A549 (cell line): ENCODE measurements around the gene CNR1. TPM values are rescaled to one million over a fixed set of nuclear protein-coding genes. Genes with fewer than 3 reads are reported as not detected.

Experiments used
- ATAC-seq, 2 experiments: fragments of 200-7000 bp in 1 of 2; fragments of >200 bp in 1 of 2; cut with Nextera tagmentation in 1 of 2; cut with Tn5 transposase in 1 of 2; 3 replicates each; pipeline versions ENCODE4 v1.8.0 to v1.9.1; 2018 to 2020; ENCODE audit warnings: mild to moderate bottlenecking in 1 of 2, moderate library complexity in 1 of 2
- CTCF ChIA-PET: fragments of 300-600 bp; sonication (Branson Sonifier 250); formaldehyde crosslinking; extraction: SDS; loops from one replicate; lab custom pipeline; 2021; ENCODE audit warnings: antibody characterized with exemption, inconsistent platforms; lab: Yijun Ruan, JAX
- POLR2A ChIA-PET: fragments of 350-600 bp; formaldehyde crosslinking; extraction: SDS; loops from one replicate; lab custom pipeline; 2021; ENCODE audit warnings: antibody characterized with exemption, inconsistent platforms; lab: Yijun Ruan, JAX
- DNase-seq, 2 experiments: peaks; one replicate each; pipeline versions ENCODE4 v3.0.0 to v3.0.0-alpha.2; 2011 to 2016; ENCODE audit warnings: low read depth in 1 of 2, low spot score in 1 of 2
- FAIRE-seq: peaks from 2 replicates; lab custom pipeline; 2011; peaks lifted over from hg19 to GRCh38; lab: Jason Lieb, UNC
- H3K27ac ChIP-seq, 2 experiments: fragments of >200 bp; sonication (Bioruptor Twin); formaldehyde crosslinking; 3 replicates each; pipeline ENCODE4 v1.5.1; 2016 to 2017
- H3K4me1 ChIP-seq: fragments of >200 bp; sonication (Bioruptor Twin); formaldehyde crosslinking; 3 replicates; pipeline ENCODE4 v1.6.1; 2016
- H3K4me2 ChIP-seq: fragments of >200 bp; sonication (Bioruptor Twin); formaldehyde crosslinking; 3 replicates; pipeline ENCODE4 v1.6.1; 2016
- H3K4me3 ChIP-seq: fragments of >200 bp; sonication (Bioruptor Twin); formaldehyde crosslinking; 3 replicates; pipeline ENCODE4 v1.5.1; 2016
- H3K9me3 ChIP-seq: fragments of >200 bp; sonication (Bioruptor Twin); formaldehyde crosslinking; 3 replicates; pipeline ENCODE4 v1.6.1; 2016
- CBX2 ChIP-seq: fragments of 200-600 bp; sonication (generic); IDR thresholded peaks from 2 replicates; pipeline ENCODE4 v1.6.1; 2016; ENCODE audit warnings: low read depth, mild to moderate bottlenecking, borderline replicate concordance
- CBX8 ChIP-seq: fragments of 200-600 bp; sonication (generic); IDR thresholded peaks from 2 replicates; pipeline ENCODE4 v1.6.1; 2016
- CHD2 ChIP-seq: fragments of 150-350 bp; IDR thresholded peaks from 2 replicates; pipeline ENCODE4 v1.6.1; 2014; ENCODE audit warnings: low read length; ENCODE audit not compliant: partially characterized antibody
- FOSL2 ChIP-seq, 2 experiments: fragments of 450-650 bp in 1 of 2; fragments of >200 bp in 1 of 2; sonication (Bioruptor Twin) in 1 of 2; formaldehyde crosslinking; IDR thresholded peaks; 2 replicates each; pipeline versions ENCODE4 v1.5.0 to v1.6.1; 2016 to 2020; ENCODE audit warnings: mild to moderate bottlenecking in 1 of 2, moderate library complexity in 1 of 2
- FOXS1 ChIP-seq: fragments of 250-450 bp; sonication (Bioruptor Pico); IDR thresholded peaks from 2 replicates; pipeline ENCODE4 v1.5.0; 2020; ENCODE audit warnings: mild to moderate bottlenecking, moderate library complexity
- HOXB13 ChIP-seq: fragments of 250-450 bp; sonication (Bioruptor Pico); IDR thresholded peaks from 2 replicates; pipeline ENCODE4 v1.5.0; 2020; ENCODE audit warnings: low read depth, mild to moderate bottlenecking, moderate library complexity
- HOXB5 ChIP-seq: fragments of 250-450 bp; sonication (Bioruptor Pico); IDR thresholded peaks from 2 replicates; pipeline ENCODE4 v1.5.0; 2020; ENCODE audit warnings: mild to moderate bottlenecking, moderate library complexity
- JUN ChIP-seq, 2 experiments: fragments of >200 bp; sonication (Bioruptor Twin); formaldehyde crosslinking; IDR thresholded peaks; 2 replicates in 1 of 2; 3 replicates in 1 of 2; pipeline ENCODE4 v1.6.1; 2016 to 2017
- JUNB ChIP-seq: fragments of >200 bp; sonication (Bioruptor Twin); formaldehyde crosslinking; IDR thresholded peaks from 2 replicates; pipeline ENCODE4 v1.6.1; 2016
- KDM1A ChIP-seq: fragments of 200-600 bp; sonication (generic); IDR thresholded peaks from 2 replicates; pipeline ENCODE4 v1.6.1; 2016; ENCODE audit warnings: low read depth, mild to moderate bottlenecking
- NPAS2 ChIP-seq: fragments of 250-450 bp; sonication (Bioruptor Pico); IDR thresholded peaks from 2 replicates; pipeline ENCODE4 v1.8.0; 2022; ENCODE audit warnings: mild to moderate bottlenecking, moderate library complexity, borderline replicate concordance
- RCOR1 ChIP-seq: fragments of 150-350 bp; IDR thresholded peaks from 2 replicates; pipeline ENCODE4 v1.6.1; 2014; ENCODE audit warnings: antibody characterized with exemption, low read length, low read depth
- ZC3H11A ChIP-seq: fragments of 450-650 bp; IDR thresholded peaks from 2 replicates; pipeline ENCODE4 v1.6.1; 2014; ENCODE audit warnings: antibody characterized with exemption, mild to moderate bottlenecking
- ZSCAN20 ChIP-seq: fragments of 250-450 bp; sonication (Bioruptor Pico); IDR thresholded peaks from 2 replicates; pipeline ENCODE4 v1.8.0; 2022; ENCODE audit warnings: mild to moderate bottlenecking, moderate library complexity
- WGBS: methylation state at CpG from one replicate; pipeline ENCODE4 v1.1.6; 2017; ENCODE audit errors: missing lambda C conversion rate; 5-methylcytosine and 5-hydroxymethylcytosine counted together
- polyA plus RNA-seq, 4 experiments: library from polyadenylated mRNA; depleted of rRNA in 3 of 4; stranded (reverse); fragments of >200 nt; fragmentation: RNase III in 1 of 4; extraction: RNeasy Plus Mini Kit Qiagen cat#74134 plus additional on column Dnase treatment in 1 of 4; gene quantifications; 2 replicates in 3 of 4; 3 replicates in 1 of 4; pipeline ENCODE4 v1.2.3, GENCODE V29; 2011 to 2017
- TF ChIP-seq, protein P1 (sequence below): IDR thresholded peaks from 2 replicates; pipeline ENCODE4 v1.6.1; 2012
- TF ChIP-seq, protein P2 (sequence below): IDR thresholded peaks from 2 replicates; pipeline ENCODE4 v1.6.1; 2012
- TF ChIP-seq, protein P3 (sequence below): fragments of 250-450 bp; sonication (Bioruptor Pico); IDR thresholded peaks from 2 replicates; pipeline ENCODE4 v1.5.0; 2021; ENCODE audit warnings: mild to moderate bottlenecking, moderate library complexity, borderline replicate concordance
- TF ChIP-seq, protein P4 (sequence below): fragments of >200 bp; sonication (Bioruptor Twin); formaldehyde crosslinking; IDR thresholded peaks from 2 replicates; pipeline ENCODE4 v1.6.1; 2016
- TF ChIP-seq, protein P5 (sequence below): IDR thresholded peaks from 2 replicates; pipeline ENCODE4 v1.6.1; 2012; ENCODE audit warnings: low read depth, borderline replicate concordance
- TF ChIP-seq, protein P6 (sequence below): fragments of 250-450 bp; sonication (Bioruptor Pico); IDR thresholded peaks from 2 replicates; pipeline ENCODE4 v1.5.0; 2020; ENCODE audit warnings: low read depth, mild to moderate bottlenecking, moderate library complexity

CNR1 gene
- polyA plus RNA-seq, 2 of the 4 experiments (the other 2 are of a cell fraction) = 0.06 to 0.72 TPM

DNA sequence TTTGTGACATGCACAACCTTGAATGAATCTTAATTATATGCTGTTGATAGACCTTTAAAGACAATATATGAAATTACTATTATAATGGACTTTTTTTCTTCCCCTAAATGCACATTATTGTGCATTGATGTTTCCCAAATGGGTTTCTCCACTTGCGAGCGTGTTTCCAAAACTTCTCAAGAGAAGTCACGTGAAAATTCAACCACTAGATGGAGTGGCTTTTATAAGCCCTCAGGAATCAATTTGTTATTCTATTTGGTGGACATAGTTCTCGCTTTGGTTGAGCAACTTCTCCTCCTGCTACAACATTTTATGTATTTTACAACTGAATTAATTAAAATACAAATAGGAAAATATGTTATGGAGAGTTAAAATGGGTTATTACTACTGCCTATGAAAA is 9.0 kb downstream of the CNR1 start:
- TF ChIP-seq, protein P1, sequence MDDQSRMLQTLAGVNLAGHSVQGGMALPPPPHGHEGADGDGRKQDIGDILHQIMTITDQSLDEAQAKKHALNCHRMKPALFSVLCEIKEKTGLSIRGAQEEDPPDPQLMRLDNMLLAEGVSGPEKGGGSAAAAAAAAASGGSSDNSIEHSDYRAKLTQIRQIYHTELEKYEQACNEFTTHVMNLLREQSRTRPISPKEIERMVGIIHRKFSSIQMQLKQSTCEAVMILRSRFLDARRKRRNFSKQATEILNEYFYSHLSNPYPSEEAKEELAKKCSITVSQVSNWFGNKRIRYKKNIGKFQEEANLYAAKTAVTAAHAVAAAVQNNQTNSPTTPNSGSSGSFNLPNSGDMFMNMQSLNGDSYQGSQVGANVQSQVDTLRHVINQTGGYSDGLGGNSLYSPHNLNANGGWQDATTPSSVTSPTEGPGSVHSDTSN = no peak
- TF ChIP-seq JUNB (no peak), ZC3H11A (no peak), HOXB13 (no peak), CHD2 (no peak), JUN (IDR thresholded peaks at IDR 0.05) (no peak), CBX8 (no peak), FOSL2 (IDR thresholded peaks at IDR 0.05) (no peak), FOSL2 (CRISPR knock-in tag; IDR thresholded peaks at IDR 0.05) (no peak), NPAS2 (CRISPR knock-in tag) (no peak)
- TF ChIP-seq, protein P2, sequence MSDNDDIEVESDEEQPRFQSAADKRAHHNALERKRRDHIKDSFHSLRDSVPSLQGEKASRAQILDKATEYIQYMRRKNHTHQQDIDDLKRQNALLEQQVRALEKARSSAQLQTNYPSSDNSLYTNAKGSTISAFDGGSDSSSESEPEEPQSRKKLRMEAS = no peak
- TF ChIP-seq, protein P3, sequence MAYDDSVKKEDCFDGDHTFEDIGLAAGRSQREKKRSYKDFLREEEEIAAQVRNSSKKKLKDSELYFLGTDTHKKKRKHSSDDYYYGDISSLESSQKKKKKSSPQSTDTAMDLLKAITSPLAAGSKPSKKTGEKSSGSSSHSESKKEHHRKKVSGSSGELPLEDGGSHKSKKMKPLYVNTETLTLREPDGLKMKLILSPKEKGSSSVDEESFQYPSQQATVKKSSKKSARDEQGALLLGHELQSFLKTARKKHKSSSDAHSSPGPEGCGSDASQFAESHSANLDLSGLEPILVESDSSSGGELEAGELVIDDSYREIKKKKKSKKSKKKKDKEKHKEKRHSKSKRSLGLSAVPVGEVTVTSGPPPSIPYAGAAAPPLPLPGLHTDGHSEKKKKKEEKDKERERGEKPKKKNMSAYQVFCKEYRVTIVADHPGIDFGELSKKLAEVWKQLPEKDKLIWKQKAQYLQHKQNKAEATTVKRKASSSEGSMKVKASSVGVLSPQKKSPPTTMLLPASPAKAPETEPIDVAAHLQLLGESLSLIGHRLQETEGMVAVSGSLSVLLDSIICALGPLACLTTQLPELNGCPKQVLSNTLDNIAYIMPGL (CRISPR knock-in tag) = no peak
- TF ChIP-seq, protein P4, sequence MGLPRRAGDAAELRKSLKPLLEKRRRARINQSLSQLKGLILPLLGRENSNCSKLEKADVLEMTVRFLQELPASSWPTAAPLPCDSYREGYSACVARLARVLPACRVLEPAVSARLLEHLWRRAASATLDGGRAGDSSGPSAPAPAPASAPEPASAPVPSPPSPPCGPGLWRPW = no peak
- Histone ChIP-seq H3K4me2 (no peak overlapping the region), H3K4me3 (no peak overlapping the region), H3K9me3 (no peaks in the 10 kb centered on the region), H3K27ac (no peak overlapping the region), H3K4me1 (no peaks in the 10 kb centered on the region)
- no peak for ATAC-seq
- DNase-seq = no peak
- POLR2A ChIA-PET = no interaction called here
- CTCF ChIA-PET = no interaction called here
- WGBS = 38% methylated on average over 4 of the region's 4 CpGs
- FAIRE-seq = no peak

DNA sequence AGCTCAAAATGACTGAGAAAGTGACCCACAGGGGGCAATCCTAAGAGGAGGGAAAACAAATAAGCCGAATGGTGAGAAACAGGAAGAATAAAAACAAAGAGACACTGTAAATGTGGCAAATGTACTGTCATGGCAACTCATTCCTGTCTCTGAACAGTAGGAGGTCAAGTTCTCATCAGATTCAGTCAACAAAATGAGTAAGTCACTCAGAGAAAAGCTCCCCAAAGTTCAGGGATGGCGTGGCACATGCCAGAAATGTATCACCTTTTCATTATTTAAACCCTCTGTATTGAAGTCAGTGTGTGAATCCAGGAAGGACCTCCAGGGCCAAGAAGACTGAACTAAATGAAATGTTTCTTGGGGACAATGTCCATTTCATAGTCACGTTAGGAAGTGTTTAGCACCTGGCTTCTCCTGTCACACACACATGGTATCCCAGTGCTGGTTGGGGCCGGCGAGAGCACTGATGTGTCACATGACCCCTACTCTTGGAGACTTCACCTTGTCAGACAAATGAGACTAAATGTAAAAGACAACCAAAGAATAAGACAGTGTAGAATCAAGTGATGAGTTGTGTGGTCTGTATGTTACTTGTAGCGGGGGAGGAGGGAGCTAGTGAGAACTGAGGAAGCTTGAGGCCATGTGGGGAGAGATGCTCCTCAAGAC is 20.7 kb downstream of the CNR1 start:
- DNase-seq = no peak
- WGBS = 34% methylated on average over 6 of the region's 6 CpGs
- H3K9me3 ChIP-seq = no peaks in the 10 kb centered on the region
- CTCF ChIA-PET = no interaction called here
- H3K27ac ChIP-seq = no peak overlapping the region
- H3K4me2 ChIP-seq = no peak overlapping the region
- POLR2A ChIA-PET = no interaction called here
- FAIRE-seq = no peak
- no peaks in the 10 kb centered on the region for H3K4me1 ChIP-seq
- ATAC-seq = no peak
- no peak overlapping the region for H3K4me3 ChIP-seq
- no peak for TF ChIP-seq CBX2
- TF ChIP-seq FOXS1 (CRISPR knock-in tag) = no peak
- TF ChIP-seq ZSCAN20 = no peak
- TF ChIP-seq, protein P3 (CRISPR knock-in tag) = no peak
- TF ChIP-seq KDM1A = no peak

DNA sequence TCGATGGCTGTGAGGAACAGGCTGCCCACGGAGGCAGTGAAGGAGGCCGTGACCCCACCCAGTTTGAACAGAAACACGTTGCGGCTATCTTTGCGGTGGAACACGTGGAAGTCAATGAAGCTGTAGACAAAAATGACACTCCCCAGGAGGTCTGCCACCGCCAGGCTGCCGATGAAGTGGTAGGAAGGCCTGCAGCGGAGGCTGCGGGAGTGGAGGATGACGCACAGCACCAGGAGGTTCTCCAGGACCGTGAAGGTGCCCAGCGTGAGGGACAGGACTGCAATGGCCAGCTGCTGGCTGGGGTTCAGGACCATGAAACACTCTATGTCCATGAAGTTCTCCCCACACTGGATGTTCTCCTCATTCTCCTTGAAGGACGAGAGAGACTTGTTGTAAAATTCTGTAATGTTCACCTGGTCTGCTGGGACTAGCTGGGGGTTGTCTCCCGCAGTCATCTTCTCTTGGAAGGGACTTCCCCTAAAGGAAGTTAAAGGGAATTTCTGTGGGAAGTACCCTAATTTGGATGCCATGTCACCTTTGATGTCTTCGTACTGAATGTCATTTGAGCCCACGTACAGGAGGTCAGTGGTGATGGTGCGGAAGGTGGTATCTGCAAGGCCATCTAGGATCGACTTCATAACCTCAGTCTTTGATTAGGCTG is 21.4 kb downstream of the CNR1 start:
- no peak overlapping the region for H3K4me2 ChIP-seq

More for the DNA sequence above, 21.4 kb downstream of the CNR1 start:
- TF ChIP-seq, protein P5, sequence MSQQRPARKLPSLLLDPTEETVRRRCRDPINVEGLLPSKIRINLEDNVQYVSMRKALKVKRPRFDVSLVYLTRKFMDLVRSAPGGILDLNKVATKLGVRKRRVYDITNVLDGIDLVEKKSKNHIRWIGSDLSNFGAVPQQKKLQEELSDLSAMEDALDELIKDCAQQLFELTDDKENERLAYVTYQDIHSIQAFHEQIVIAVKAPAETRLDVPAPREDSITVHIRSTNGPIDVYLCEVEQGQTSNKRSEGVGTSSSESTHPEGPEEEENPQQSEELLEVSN = no peak
- TF ChIP-seq, protein P1 = no peak
- TF ChIP-seq HOXB5 (CRISPR knock-in tag) (no peak), JUN (IDR thresholded peaks at IDR 0.05) (no peak), KDM1A (no peak), RCOR1 (no peak)
- TF ChIP-seq, protein P6, sequence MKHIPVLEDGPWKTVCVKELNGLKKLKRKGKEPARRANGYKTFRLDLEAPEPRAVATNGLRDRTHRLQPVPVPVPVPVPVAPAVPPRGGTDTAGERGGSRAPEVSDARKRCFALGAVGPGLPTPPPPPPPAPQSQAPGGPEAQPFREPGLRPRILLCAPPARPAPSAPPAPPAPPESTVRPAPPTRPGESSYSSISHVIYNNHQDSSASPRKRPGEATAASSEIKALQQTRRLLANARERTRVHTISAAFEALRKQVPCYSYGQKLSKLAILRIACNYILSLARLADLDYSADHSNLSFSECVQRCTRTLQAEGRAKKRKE (CRISPR knock-in tag) = no peak
- Histone ChIP-seq H3K9me3 (no peaks in the 10 kb centered on the region), H3K4me3 (no peak overlapping the region), H3K4me1 (no peaks in the 10 kb centered on the region), H3K27ac (no peak overlapping the region)
- ChIA-PET POLR2A (no interaction called here), CTCF (no interaction called here)
- WGBS = 78% methylated on average over 17 of the region's 20 CpGs
- no peak for ATAC-seq
- FAIRE-seq = no peak
- DNase-seq = no peak
